Measurements from ENCODE around the gene C1orf185. TPM values are rescaled to one million over a fixed set of nuclear protein-coding genes. Genes with fewer than 3 reads are reported as not detected.

C1orf185 gene
- total RNA-seq: not detected
- long read RNA-seq: 0 reads

GRCh38 chr1:51101976-51102375 is at the start of gene C1orf185:
Gene C1orf185 (plus strand): TSS chr1:51102228. CDS start chr1:51102234, 6 bp downstream.
- DNase-seq (ENCODE audit: missing footprints) (no peak), ATAC-seq (no peak)
- intact Hi-C loops (cut with DNase I): no loop called here

- no peak for ATAC-seq
- intact Hi-C loops (cut with DNase I): no loop called here
- DNase-seq (ENCODE audit: missing footprints): no peak
Measured at GRCh38 chr1:51058858-51059257, 43.2 kb upstream of the C1orf185 start.

DNA sequence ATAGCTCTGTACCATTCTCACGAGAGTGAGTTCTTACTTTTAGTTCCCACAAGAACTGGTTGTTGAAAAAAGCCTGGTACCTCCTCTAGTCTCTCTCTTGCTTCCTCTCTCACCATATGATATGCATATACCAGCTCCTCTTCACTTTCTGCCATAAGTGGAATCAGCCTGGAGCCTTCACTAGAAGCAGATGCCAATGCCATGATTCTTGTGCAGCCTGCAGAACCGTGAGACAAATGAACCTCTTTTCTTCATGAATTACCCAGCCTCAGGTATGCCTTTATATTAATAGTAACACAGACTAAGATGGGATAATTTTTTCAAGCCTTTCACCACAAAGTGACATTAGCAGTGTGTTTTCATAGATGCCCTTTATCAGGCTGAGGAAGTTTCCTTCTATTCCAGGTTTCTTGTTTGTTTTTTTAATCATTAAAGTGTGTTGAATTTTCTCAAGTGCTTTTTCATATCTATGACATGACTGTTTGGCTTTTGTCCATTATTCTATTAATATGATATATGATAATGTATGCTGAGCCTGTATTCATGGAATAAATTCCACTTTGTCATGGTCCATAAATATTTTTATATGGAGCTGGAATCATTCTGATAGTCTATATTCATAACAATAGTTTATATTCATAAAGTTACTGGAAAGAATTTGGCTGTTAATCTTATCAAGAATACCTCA is 40.7 kb upstream of the C1orf185 start:
- no peak for DNase-seq (ENCODE audit: missing footprints)
- intact Hi-C loops (cut with DNase I): no loop called here
- ATAC-seq: no peak

DNA sequence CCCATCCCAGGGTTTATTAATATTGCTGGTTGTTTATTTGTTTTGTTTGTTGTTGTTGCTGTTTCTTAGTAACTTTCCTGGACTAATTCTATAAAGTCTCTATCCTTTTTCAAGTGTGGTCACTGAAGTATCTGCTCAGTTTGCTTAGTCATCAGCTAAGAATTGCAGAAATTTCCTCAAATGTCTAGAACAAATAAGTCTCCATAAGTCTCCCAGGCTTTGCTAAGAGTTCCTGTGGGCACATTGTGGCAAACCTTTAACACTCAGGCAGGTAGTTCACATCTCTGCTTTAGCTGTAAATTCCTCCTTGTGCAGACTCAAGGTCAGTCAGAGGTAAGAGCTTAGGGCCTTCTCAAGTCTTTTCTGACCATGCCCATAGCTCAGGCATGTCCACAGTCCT is 38.9 kb upstream of the C1orf185 start:
- intact Hi-C loops (cut with DNase I): no loop called here
- DNase-seq (ENCODE audit: missing footprints) (no peak), ATAC-seq (no peak)

- no peak for DNase-seq (ENCODE audit: missing footprints)
Measured at GRCh38 chr1:51070011-51070410, 32.0 kb upstream of the C1orf185 start.

DNA sequence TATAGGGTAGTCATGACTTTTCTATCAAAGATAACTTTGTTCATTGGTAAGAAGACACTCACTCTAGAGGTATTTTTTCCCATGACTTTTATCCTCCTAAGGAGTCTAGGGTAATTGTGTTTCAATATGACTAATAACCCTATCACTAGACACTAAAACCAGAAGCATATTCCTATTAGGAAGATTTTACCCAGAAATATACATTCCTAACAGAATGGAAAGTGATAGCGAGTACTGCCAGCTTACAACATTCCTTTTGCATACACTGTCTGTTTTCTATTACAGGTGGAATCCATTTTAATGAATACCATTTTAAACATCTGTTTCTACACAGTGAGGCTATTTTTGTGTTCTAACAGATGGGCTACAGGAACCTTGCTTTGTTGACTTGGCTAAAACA is 31.4 kb upstream of the C1orf185 start:
- DNase-seq (ENCODE audit: missing footprints): no peak
- no peak for ATAC-seq
- intact Hi-C loops (cut with DNase I): no loop called here

More at GRCh38 chr1:51070011-51070410, 32.0 kb upstream of the C1orf185 start:
- intact Hi-C loops (cut with DNase I): no loop called here
- no peak for ATAC-seq

- DNase-seq (ENCODE audit: missing footprints): no peak
- intact Hi-C loops (cut with DNase I): no loop called here
- ATAC-seq: no peak
Measured at GRCh38 chr1:51071291-51072042, 30.6 kb upstream of the C1orf185 start.

GRCh38 chr1:51072043-51072439 is 30.0 kb upstream of the C1orf185 start:
- ATAC-seq (no peak), DNase-seq (ENCODE audit: missing footprints) (no peak)
- intact Hi-C loops (cut with DNase I): no loop called here

DNA sequence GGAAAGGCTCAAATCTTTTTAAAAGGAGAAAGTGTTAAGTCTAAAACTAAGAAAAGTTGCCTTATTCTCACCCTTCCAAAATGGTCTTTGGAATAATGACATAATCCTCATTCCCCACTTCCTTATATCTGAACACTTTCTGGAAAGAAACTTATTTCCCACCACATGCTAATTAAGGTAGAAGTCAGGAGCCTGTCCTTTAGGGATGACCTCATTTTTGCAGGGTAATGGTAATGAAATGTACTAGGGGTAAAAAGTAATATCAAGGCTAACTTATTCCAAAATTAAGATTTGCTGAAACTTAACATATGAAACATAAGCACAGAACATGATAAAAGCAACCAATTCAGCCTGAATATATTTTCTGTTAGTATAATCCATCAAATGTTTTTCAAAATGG is 29.4 kb upstream of the C1orf185 start:
- ATAC-seq: no peak
- DNase-seq (ENCODE audit: missing footprints): no peak
- intact Hi-C loops (cut with DNase I): no loop called here

DNA sequence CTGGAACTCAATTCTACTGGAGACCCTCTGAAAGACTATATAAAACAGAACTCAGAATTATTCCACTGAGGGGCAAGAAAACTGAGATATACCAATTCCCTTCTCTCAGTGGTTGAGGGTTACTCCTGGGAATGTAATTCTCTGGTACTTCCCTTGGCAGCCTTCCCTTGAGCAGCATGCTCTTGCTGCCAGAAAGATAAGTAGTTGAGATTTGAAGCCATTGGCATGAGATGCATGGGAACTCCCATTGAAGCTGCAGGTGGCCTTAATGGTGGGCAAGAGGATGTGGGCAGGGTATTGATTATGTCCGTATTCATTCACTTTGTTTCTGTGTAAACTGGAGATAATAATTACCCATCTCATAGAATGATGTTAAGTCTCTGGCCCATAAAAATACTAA is 28.6 kb upstream of the C1orf185 start:
- intact Hi-C loops (cut with DNase I): no loop called here
- DNase-seq (ENCODE audit: missing footprints) (no peak), ATAC-seq (no peak)

GRCh38 chr1:51086496-51087271 is 15.3 kb upstream of the C1orf185 start:
- no peak for DNase-seq (ENCODE audit: missing footprints)
- ATAC-seq: no peak

GRCh38 chr1:51088474-51088873 is 13.6 kb upstream of the C1orf185 start:
- DNase-seq (ENCODE audit: missing footprints) (no peak), ATAC-seq (no peak)
- intact Hi-C loops (cut with DNase I): no loop called here

More at GRCh38 chr1:51086496-51087271, 15.3 kb upstream of the C1orf185 start:
- intact Hi-C loops (cut with DNase I): no loop called here

DNA sequence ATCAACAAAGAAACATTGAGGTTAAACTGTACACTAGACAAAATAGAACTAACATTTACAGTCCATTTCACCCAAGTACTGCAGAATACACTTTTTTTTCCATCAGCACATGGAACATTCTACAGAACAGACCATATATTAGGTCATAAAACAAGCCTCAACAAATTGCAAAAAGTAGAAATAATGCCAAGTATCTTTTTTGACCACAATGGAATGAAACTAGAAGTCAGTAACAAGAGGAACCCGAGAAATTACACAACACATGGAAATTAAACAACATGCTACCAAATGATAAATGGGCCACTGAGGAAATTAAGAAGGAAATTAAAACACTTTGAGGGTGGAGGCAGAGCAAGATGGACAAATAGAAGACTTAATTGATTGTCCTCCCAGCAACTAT is 8.4 kb upstream of the C1orf185 start:
- ATAC-seq (no peak), DNase-seq (ENCODE audit: missing footprints) (no peak)
- intact Hi-C loops (cut with DNase I): no loop called here

- ATAC-seq: no peak
- intact Hi-C loops (cut with DNase I): no loop called here
- DNase-seq (ENCODE audit: missing footprints): no peak
Measured at GRCh38 chr1:51097171-51097570, 4.9 kb upstream of the C1orf185 start.

GRCh38 chr1:51100264-51100880 is 1.7 kb upstream of the C1orf185 start:
- intact Hi-C loops (cut with DNase I): no loop called here
- DNase-seq (ENCODE audit: missing footprints): no peak
- ATAC-seq: no peak

GRCh38 chr1:51114137-51114536 is 12.1 kb downstream of the C1orf185 start:
- DNase-seq (ENCODE audit: missing footprints) (no peak), ATAC-seq (no peak)
- intact Hi-C loops (cut with DNase I): no loop called here

GRCh38 chr1:51115714-51116404 is 13.8 kb downstream of the C1orf185 start:
- ATAC-seq (no peak), DNase-seq (ENCODE audit: missing footprints) (no peak)
- intact Hi-C loops (cut with DNase I): no loop called here

DNA sequence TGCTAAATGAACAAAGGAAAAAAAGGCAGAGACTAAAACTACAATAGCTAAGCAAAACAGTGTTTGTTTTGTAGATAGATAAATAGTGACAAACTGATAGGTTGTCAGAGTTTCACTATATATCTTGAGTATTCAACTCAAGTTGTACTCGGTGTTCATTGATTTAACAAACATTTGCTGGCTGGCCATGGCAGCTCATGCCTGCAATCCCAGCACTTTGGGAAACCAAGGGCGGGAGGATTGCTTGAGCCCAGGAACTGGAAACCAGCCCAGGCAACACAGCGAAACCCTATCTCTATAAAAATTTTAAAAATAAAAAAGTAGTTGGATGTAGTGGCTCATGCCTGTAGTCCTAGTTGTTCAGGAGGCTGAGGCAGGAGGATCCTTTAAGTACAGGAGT is 17.3 kb downstream of the C1orf185 start:
- ATAC-seq (no peak), DNase-seq (ENCODE audit: missing footprints) (no peak)
- intact Hi-C loops (cut with DNase I): no loop called here

DNA sequence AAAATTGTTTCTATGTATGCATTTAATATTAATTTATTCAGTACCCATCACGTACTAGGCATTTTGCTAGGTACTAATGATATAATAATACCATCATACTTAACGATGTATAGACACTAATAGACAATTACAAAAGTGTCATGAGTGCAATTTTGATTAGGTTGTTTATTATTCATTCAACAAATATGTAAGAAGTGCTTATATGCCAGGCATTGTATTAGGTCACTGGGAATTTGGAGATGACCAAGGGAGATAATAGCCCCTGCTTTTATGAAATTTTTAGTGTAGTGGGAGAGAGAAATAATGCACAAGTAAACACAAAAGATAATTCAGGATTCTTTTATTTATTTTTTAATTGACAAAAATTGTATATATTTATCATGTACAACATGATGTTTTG is 18.6 kb downstream of the C1orf185 start:
- ATAC-seq (no peak), DNase-seq (ENCODE audit: missing footprints) (no peak)
- intact Hi-C loops (cut with DNase I): no loop called here

All from Right ventricle myocardium inferior (tissue), 1 donor.